ENCODE results near the gene QRFPR. TPM values are rescaled to one million over a fixed set of nuclear protein-coding genes. Genes with fewer than 3 reads are reported as not detected.

The QRFPR gene
- total RNA-seq, 1 donor from 2014 or later = 0.15 TPM

Other genes starting within 250 kb of the QRFPR start
- 0.30 and 0.35 TPM in 2 replicates for gene TNIP3, start 216.7 kb downstream of the QRFPR start, total RNA-seq